Heart left ventricle (tissue), 13 donors: ENCODE data around the gene POLR3B.

Source experiments
- POLR2A ChIP-seq, 2 donors: fragments of 450-650 bp; IDR thresholded peaks; one replicate each; pipeline ENCODE4 v1.6.1; 2017; ENCODE audit warnings: antibody characterized with exemption in 2 of 2, mild to moderate bottlenecking in 2 of 2, moderate library complexity in 2 of 2
- TF ChIP-seq, protein P1 (sequence below), 12 donors: fragments of 200-600 bp; sonication (generic) in 4 of 12; IDR thresholded peaks; one replicate each; pipeline versions ENCODE4 v1.5.0 to v1.8.0; 2018 to 2022; ENCODE audit warnings: antibody characterized with exemption in 12 of 12, mild to moderate bottlenecking in 5 of 12
- donor health status: ischemic (EF 13 %, LVEDD 7.1; RV severe dilation, severe dysfunction).
- donor health status: DM: no; HTN: yes; CAD: no.
- donor health status: DM: no; HTN: no; CAD: no.
- donor health status: ischemic (EF 25% LVEDD 6.9; RV normal size, moderate dysfunction).
- donor health status: ischemic (EF 25% LVEDD 5.7; RV mildly dilated, moderate dysfunction).
- donor health status: ischemic (EF 35%, LVEDD 5.7; RV mildly dilated, moderate dysfunction).
- donor health status: nonischemic (EF 11% LVEDD 7.7; RV severe dilation, severe dysfunction).
- donor health status: DM: yes; HTN: yes; CAD: no.
- donor health status: PGD.
- donor health status: ischemic (EF 29% LVEDD 5.4; RV normal size, mild dysfunction).
- donor health status: nonischemic (EF 23%, LVEDD 6.1; RV moderate dilation, normal function).

DNA sequence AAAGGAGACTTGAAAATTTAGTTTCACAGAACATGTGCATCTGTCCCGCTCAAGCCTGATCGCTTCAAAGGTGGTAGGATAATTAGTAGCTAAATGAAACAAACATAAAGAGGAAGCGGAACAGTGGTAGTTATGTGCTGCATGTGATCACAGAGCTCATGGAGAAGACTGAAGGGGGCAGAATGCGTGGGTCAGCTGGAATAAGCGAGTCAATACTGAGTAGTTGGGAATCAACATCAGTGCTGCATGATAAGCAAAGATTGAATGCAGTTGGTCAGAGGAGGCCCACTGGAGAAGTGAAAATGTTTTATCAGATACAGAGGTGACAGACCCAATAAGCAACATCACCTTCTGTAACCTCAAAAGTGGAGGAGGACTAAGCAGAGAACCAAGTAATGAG lies 130.1 kb downstream of the POLR3B start:
- no peak for TF ChIP-seq POLR2A (IDR thresholded peaks at IDR 0.05)
- TF ChIP-seq, protein P1, sequence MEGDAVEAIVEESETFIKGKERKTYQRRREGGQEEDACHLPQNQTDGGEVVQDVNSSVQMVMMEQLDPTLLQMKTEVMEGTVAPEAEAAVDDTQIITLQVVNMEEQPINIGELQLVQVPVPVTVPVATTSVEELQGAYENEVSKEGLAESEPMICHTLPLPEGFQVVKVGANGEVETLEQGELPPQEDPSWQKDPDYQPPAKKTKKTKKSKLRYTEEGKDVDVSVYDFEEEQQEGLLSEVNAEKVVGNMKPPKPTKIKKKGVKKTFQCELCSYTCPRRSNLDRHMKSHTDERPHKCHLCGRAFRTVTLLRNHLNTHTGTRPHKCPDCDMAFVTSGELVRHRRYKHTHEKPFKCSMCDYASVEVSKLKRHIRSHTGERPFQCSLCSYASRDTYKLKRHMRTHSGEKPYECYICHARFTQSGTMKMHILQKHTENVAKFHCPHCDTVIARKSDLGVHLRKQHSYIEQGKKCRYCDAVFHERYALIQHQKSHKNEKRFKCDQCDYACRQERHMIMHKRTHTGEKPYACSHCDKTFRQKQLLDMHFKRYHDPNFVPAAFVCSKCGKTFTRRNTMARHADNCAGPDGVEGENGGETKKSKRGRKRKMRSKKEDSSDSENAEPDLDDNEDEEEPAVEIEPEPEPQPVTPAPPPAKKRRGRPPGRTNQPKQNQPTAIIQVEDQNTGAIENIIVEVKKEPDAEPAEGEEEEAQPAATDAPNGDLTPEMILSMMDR (IDR thresholded peaks at IDR 0.05): no peak
